ENCODE measurements around the gene CA10.

The CA10 gene

DNA sequence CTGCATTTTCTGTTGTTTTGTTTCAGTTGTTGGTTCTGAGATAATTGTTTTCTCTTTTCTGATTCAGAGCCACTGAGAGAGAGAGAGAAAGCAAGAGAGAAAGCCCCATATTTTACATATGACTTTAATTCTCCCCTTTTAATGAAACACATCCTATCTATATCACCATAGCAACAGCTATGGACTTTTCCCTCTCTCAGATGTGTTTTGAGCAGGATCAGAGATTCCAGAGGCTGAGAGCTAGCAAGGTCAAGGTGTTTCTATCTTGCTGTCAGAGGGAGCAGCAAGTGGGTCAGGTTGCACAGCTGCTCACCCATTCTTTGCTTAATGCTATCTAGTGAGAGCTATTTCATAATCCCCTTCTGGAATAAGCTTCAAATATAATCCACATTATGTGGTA, 415.9 kb downstream of the CA10 start:
- TF ChIP-seq TCF4 (CRISPR knock-in tag; IDR thresholded peaks at IDR 0.05; ENCODE audit: borderline replicate concordance), result no peak
- TF ChIP-seq, protein P1, sequence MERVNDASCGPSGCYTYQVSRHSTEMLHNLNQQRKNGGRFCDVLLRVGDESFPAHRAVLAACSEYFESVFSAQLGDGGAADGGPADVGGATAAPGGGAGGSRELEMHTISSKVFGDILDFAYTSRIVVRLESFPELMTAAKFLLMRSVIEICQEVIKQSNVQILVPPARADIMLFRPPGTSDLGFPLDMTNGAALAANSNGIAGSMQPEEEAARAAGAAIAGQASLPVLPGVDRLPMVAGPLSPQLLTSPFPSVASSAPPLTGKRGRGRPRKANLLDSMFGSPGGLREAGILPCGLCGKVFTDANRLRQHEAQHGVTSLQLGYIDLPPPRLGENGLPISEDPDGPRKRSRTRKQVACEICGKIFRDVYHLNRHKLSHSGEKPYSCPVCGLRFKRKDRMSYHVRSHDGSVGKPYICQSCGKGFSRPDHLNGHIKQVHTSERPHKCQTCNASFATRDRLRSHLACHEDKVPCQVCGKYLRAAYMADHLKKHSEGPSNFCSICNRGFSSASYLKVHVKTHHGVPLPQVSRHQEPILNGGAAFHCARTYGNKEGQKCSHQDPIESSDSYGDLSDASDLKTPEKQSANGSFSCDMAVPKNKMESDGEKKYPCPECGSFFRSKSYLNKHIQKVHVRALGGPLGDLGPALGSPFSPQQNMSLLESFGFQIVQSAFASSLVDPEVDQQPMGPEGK (CRISPR knock-in tag; IDR thresholded peaks at IDR 0.05; ENCODE audit: borderline replicate concordance), result no peak
- TF ChIP-seq ZC3H10 (CRISPR knock-in tag; IDR thresholded peaks at IDR 0.05), result no peak
- no peak for TF ChIP-seq ARNTL (CRISPR knock-in tag; IDR thresholded peaks at IDR 0.05; ENCODE audit: borderline replicate concordance, low read depth)
- TF ChIP-seq, protein P2, sequence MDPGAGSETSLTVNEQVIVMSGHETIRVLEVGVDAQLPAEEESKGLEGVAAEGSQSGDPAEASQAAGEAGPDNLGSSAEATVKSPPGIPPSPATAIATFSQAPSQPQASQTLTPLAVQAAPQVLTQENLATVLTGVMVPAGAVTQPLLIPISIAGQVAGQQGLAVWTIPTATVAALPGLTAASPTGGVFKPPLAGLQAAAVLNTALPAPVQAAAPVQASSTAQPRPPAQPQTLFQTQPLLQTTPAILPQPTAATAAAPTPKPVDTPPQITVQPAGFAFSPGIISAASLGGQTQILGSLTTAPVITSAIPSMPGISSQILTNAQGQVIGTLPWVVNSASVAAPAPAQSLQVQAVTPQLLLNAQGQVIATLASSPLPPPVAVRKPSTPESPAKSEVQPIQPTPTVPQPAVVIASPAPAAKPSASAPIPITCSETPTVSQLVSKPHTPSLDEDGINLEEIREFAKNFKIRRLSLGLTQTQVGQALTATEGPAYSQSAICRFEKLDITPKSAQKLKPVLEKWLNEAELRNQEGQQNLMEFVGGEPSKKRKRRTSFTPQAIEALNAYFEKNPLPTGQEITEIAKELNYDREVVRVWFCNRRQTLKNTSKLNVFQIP (CRISPR knock-in tag; IDR thresholded peaks at IDR 0.05; ENCODE audit: borderline replicate concordance, low read depth), result no peak
- no peak for TF ChIP-seq BACH2 (CRISPR knock-in tag; IDR thresholded peaks at IDR 0.05; ENCODE audit: borderline replicate concordance)
- no peak for TF ChIP-seq ZNF565 (CRISPR knock-in tag; conservative IDR thresholded peaks at IDR 0.05; ENCODE audit: low read depth)
- TF ChIP-seq, protein P3, sequence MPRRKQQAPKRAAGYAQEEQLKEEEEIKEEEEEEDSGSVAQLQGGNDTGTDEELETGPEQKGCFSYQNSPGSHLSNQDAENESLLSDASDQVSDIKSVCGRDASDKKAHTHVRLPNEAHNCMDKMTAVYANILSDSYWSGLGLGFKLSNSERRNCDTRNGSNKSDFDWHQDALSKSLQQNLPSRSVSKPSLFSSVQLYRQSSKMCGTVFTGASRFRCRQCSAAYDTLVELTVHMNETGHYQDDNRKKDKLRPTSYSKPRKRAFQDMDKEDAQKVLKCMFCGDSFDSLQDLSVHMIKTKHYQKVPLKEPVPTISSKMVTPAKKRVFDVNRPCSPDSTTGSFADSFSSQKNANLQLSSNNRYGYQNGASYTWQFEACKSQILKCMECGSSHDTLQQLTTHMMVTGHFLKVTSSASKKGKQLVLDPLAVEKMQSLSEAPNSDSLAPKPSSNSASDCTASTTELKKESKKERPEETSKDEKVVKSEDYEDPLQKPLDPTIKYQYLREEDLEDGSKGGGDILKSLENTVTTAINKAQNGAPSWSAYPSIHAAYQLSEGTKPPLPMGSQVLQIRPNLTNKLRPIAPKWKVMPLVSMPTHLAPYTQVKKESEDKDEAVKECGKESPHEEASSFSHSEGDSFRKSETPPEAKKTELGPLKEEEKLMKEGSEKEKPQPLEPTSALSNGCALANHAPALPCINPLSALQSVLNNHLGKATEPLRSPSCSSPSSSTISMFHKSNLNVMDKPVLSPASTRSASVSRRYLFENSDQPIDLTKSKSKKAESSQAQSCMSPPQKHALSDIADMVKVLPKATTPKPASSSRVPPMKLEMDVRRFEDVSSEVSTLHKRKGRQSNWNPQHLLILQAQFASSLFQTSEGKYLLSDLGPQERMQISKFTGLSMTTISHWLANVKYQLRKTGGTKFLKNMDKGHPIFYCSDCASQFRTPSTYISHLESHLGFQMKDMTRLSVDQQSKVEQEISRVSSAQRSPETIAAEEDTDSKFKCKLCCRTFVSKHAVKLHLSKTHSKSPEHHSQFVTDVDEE (CRISPR knock-in tag; IDR thresholded peaks at IDR 0.05), result no peak
- TF ChIP-seq, protein P4, sequence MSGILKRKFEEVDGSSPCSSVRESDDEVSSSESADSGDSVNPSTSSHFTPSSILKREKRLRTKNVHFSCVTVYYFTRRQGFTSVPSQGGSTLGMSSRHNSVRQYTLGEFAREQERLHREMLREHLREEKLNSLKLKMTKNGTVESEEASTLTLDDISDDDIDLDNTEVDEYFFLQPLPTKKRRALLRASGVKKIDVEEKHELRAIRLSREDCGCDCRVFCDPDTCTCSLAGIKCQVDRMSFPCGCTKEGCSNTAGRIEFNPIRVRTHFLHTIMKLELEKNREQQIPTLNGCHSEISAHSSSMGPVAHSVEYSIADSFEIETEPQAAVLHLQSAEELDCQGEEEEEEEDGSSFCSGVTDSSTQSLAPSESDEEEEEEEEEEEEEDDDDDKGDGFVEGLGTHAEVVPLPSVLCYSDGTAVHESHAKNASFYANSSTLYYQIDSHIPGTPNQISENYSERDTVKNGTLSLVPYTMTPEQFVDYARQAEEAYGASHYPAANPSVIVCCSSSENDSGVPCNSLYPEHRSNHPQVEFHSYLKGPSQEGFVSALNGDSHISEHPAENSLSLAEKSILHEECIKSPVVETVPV (CRISPR knock-in tag; IDR thresholded peaks at IDR 0.05), result no peak
- no peak for TF ChIP-seq RARB (CRISPR knock-in tag; IDR thresholded peaks at IDR 0.05)
- TF ChIP-seq ZFP30 (CRISPR knock-in tag; IDR thresholded peaks at IDR 0.05), result no peak
- TF ChIP-seq CSDC2 (CRISPR knock-in tag; IDR thresholded peaks at IDR 0.05), result no peak
- no peak for TF ChIP-seq ZFP3 (CRISPR knock-in tag; IDR thresholded peaks at IDR 0.05)
- TF ChIP-seq ESRRG (CRISPR knock-in tag; IDR thresholded peaks at IDR 0.05), result no peak
- TF ChIP-seq PPARA (CRISPR knock-in tag; IDR thresholded peaks at IDR 0.05; ENCODE audit: borderline replicate concordance), result no peak
- no peak for TF ChIP-seq GLIS3 (CRISPR knock-in tag; IDR thresholded peaks at IDR 0.05)
- TF ChIP-seq, protein P5, sequence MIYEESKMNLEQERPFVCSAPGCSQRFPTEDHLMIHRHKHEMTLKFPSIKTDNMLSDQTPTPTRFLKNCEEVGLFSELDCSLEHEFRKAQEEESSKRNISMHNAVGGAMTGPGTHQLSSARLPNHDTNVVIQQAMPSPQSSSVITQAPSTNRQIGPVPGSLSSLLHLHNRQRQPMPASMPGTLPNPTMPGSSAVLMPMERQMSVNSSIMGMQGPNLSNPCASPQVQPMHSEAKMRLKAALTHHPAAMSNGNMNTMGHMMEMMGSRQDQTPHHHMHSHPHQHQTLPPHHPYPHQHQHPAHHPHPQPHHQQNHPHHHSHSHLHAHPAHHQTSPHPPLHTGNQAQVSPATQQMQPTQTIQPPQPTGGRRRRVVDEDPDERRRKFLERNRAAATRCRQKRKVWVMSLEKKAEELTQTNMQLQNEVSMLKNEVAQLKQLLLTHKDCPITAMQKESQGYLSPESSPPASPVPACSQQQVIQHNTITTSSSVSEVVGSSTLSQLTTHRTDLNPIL (CRISPR knock-in tag; IDR thresholded peaks at IDR 0.05; ENCODE audit: low read depth), result no peak
- TF ChIP-seq ZNF70 (CRISPR knock-in tag; IDR thresholded peaks at IDR 0.05), result no peak
- no peak for ATAC-seq

DNA sequence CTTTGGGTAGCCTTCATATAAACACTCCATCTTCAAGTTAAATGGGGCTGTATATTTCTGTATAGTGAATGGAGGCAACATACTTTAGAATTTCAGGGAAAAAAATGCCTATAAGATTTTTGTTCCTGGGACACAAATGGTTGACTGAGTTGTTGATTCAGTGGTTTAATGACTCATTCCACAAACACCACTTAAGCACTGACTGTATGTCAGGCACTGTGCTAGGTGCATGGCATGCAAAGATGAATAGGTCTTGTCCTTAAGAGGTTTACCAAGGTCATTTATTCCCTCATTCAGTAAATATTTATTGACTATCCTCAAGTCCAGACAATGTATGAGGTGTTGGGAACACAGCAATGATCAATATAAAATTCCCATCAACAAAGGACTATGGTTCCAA, 417.1 kb downstream of the CA10 start:
- ATAC-seq, result no peak
- no peak for TF ChIP-seq ZNF70 (CRISPR knock-in tag; IDR thresholded peaks at IDR 0.05)
- no peak for TF ChIP-seq PPARA (CRISPR knock-in tag; IDR thresholded peaks at IDR 0.05; ENCODE audit: borderline replicate concordance)
- TF ChIP-seq TOX (CRISPR knock-in tag; IDR thresholded peaks at IDR 0.05; ENCODE audit: borderline replicate concordance), result no peak
- TF ChIP-seq, protein P3 (CRISPR knock-in tag; IDR thresholded peaks at IDR 0.05), result no peak
- TF ChIP-seq OSR1 (CRISPR knock-in tag; IDR thresholded peaks at IDR 0.05), result no peak
- TF ChIP-seq ISL1 (CRISPR knock-in tag; IDR thresholded peaks at IDR 0.05), result no peak
